IMR-90 (cell line): Measurements from ENCODE around the gene PIM1. TPM values are rescaled to one million over a fixed set of nuclear protein-coding genes. Genes with fewer than 3 reads are reported as not detected.

Experiments used
- ATAC-seq: fragments of 200-7000 bp; cut with Tn5 transposase; 2 replicates; pipeline ENCODE4 v1.9.1; 2020; ENCODE audit warnings: low read depth, mild to moderate bottlenecking, moderate library complexity
- BruUV-seq: library from RNA; stranded (reverse); fragments of 400-500 nt; replicated peaks from 2 replicates; lab custom pipeline; 2021; lab: Mats Ljungman, UMichigan
- CTCF ChIA-PET: fragments of 300-600 bp; formaldehyde crosslinking; extraction: SDS; loops from one replicate; lab custom pipeline; 2021; ENCODE audit warnings: antibody characterized with exemption; lab: Yijun Ruan, JAX
- POLR2A ChIA-PET: fragments of 300-600 bp; sonication (Branson Sonifier 250); formaldehyde crosslinking; loops from one replicate; lab custom pipeline; 2022; ENCODE audit warnings: antibody characterized with exemption; ENCODE audit not compliant: unreplicated experiment; lab: Charles Lee
- DNase-seq: peaks from one replicate; pipeline ENCODE4 v3.0.0; 2013
- H2AFZ ChIP-seq: replicated peaks from 2 replicates; pipeline ENCODE3; 2013; ENCODE audit warnings: low read length, mild to moderate bottlenecking; ENCODE audit not compliant: poor library complexity
- H2AK5ac ChIP-seq: 2 replicates; pipeline ENCODE4 v1.6.1; 2013; ENCODE audit warnings: low read depth, low read length, inconsistent platforms
- H2AK9ac ChIP-seq: replicated peaks from 2 replicates; pipeline ENCODE3; 2013; ENCODE audit warnings: mild to moderate bottlenecking, low read depth, low read length, moderate library complexity; ENCODE audit not compliant: poor library complexity
- H2BK120ac ChIP-seq: 2 replicates; pipeline ENCODE4 v1.6.1; 2013; ENCODE audit warnings: low read depth, low read length, inconsistent platforms
- H2BK15ac ChIP-seq: 3 replicates; pipeline ENCODE4 v1.6.1; 2013; ENCODE audit warnings: low read depth, low read length, inconsistent platforms
- H2BK20ac ChIP-seq: 2 replicates; pipeline ENCODE4 v1.6.1; 2013; ENCODE audit warnings: low read depth, mild to moderate bottlenecking, inconsistent platforms, low read length, moderate library complexity
- H2BK5ac ChIP-seq: 2 replicates; pipeline ENCODE4 v1.6.1; 2013; ENCODE audit warnings: mild to moderate bottlenecking, low read depth, low read length, inconsistent platforms; ENCODE audit not compliant: poor library complexity, severe bottlenecking
- H3K14ac ChIP-seq: replicated peaks from 2 replicates; pipeline ENCODE4 v1.6.1; 2013; ENCODE audit warnings: low read depth, low read length, inconsistent platforms
- H3K18ac ChIP-seq: 2 replicates; pipeline ENCODE4 v1.6.1; 2013; ENCODE audit warnings: low read depth, low read length, control low read depth
- H3K23ac ChIP-seq: 2 replicates; pipeline ENCODE4 v1.6.1; 2013; ENCODE audit warnings: low read depth, low read length, inconsistent platforms
- H3K27ac ChIP-seq: 2 replicates; pipeline ENCODE4 v1.5.1; 2013; ENCODE audit warnings: mild to moderate bottlenecking, control low read depth, low read length; ENCODE audit not compliant: insufficient read depth
- H3K27me3 ChIP-seq: 2 replicates; pipeline ENCODE4 v1.6.1; 2013; ENCODE audit warnings: low read length; ENCODE audit not compliant: control insufficient read depth, insufficient read depth
- H3K36me3 ChIP-seq: 2 replicates; pipeline ENCODE4 v1.6.1; 2013; ENCODE audit warnings: low read length, mixed read lengths; ENCODE audit not compliant: control insufficient read depth, insufficient read depth
- H3K4ac ChIP-seq: 2 replicates; pipeline ENCODE4 v1.6.1; 2013; ENCODE audit warnings: low read depth, low read length, inconsistent platforms
- H3K4me1 ChIP-seq: 2 replicates; pipeline ENCODE4 v1.6.1; 2013; ENCODE audit warnings: low read length, mixed read lengths; ENCODE audit not compliant: control insufficient read depth, insufficient read depth
- H3K4me2 ChIP-seq: 2 replicates; pipeline ENCODE4 v1.6.1; 2013; ENCODE audit warnings: low read depth, mild to moderate bottlenecking, control low read depth, low read length, moderate library complexity
- H3K4me3 ChIP-seq: 2 replicates; pipeline ENCODE4 v1.5.1; 2013; ENCODE audit warnings: low read depth, mild to moderate bottlenecking, control low read depth, low read length, moderate library complexity; ENCODE audit not compliant: insufficient read depth
- H3K56ac ChIP-seq: 2 replicates; pipeline ENCODE4 v1.6.1; 2013; ENCODE audit warnings: low read length, inconsistent platforms; ENCODE audit not compliant: insufficient read depth; ENCODE audit errors: extremely low read depth
- H3K79me1 ChIP-seq, 2 experiments: 2 replicates each; pipeline ENCODE4 v1.6.1; 2013; ENCODE audit warnings: low read length in 2 of 2, inconsistent platforms in 1 of 2, low read depth in 1 of 2
- H3K9ac ChIP-seq: 2 replicates; pipeline ENCODE4 v1.6.1; 2013; ENCODE audit warnings: low read depth, low read length, control low read depth
- H3K9me1 ChIP-seq: 2 replicates; pipeline ENCODE4 v1.6.1; 2013; ENCODE audit warnings: low read length, inconsistent platforms; ENCODE audit not compliant: insufficient read depth
- H3K9me3 ChIP-seq: 2 replicates; pipeline ENCODE4 v1.6.1; 2013; ENCODE audit warnings: low read length; ENCODE audit not compliant: control insufficient read depth, insufficient read depth
- H4K20me1 ChIP-seq: 2 replicates; pipeline ENCODE4 v1.6.1; 2013; ENCODE audit warnings: low read length, inconsistent platforms; ENCODE audit not compliant: insufficient read depth
- H4K5ac ChIP-seq: 2 replicates; pipeline ENCODE4 v1.6.1; 2013; ENCODE audit warnings: mild to moderate bottlenecking, low read depth, low read length, control low read depth
- H4K8ac ChIP-seq, 2 experiments: 2 replicates each; pipeline ENCODE4 v1.6.1; 2013; ENCODE audit warnings: low read depth in 2 of 2, low read length in 2 of 2, control low read depth in 1 of 2, inconsistent platforms in 1 of 2
- H4K91ac ChIP-seq: 2 replicates; pipeline ENCODE4 v1.6.1; 2013; ENCODE audit warnings: low read depth, low read length, inconsistent platforms; ENCODE audit not compliant: insufficient read depth
- CHD1 ChIP-seq: IDR thresholded peaks from 2 replicates; pipeline ENCODE4 v1.6.1; 2012; ENCODE audit warnings: low read depth, low read length, improper control_type of control experiment
- FOS ChIP-seq: fragments of 150-350 bp; IDR thresholded peaks from 2 replicates; pipeline ENCODE4 v1.6.1; 2016; ENCODE audit warnings: low read depth, low read length
- MAFK ChIP-seq: IDR thresholded peaks from 2 replicates; pipeline ENCODE4 v1.6.1; 2012; ENCODE audit warnings: low read depth, low read length, improper control_type of control experiment
- POLR2A ChIP-seq: IDR thresholded peaks from 2 replicates; pipeline ENCODE4 v1.6.1; 2012; ENCODE audit warnings: mild to moderate bottlenecking, low read depth, low read length
- WGBS, 2 experiments: methylation state at CpG; one replicate each; pipeline versions ENCODE4 v1.1.5 to v1.1.7; 2013; ENCODE audit warnings: missing lambda C conversion rate in 2 of 2; ENCODE audit not compliant: insufficient read length in 1 of 2; ENCODE audit errors: extremely low coverage in 2 of 2; 5-methylcytosine and 5-hydroxymethylcytosine counted together
- dilution Hi-C: fragments of 300-500 bp; cut with HindIII; formaldehyde crosslinking; loops from one replicate; pipeline ENCODE4 v1.14.3; 2018; ENCODE audit warnings: low sequenced_read_pairs; ENCODE audit not compliant: unreplicated experiment
- in situ Hi-C: fragments of 300-500 bp; cut with MboI; formaldehyde crosslinking; loops from 3 replicates; pipeline ENCODE4 v1.14.3; 2019; ENCODE audit warnings: low sequenced_read_pairs, inconsistent platforms, mixed read lengths
- intact Hi-C: fragments of 100-400 bp; cut with micrococcal nuclease; formaldehyde crosslinking; loops from 2 replicates; pipeline ENCODE4 v1.10.0; 2022
- polyA plus RNA-seq, 3 experiments: library from polyadenylated mRNA; depleted of rRNA; stranded (reverse); fragments of >200 nt; gene quantifications; 2 replicates each; pipeline ENCODE4 v1.2.3, GENCODE V29; 2012; ENCODE audit warnings: low replicate concordance in 1 of 3
- total RNA-seq: library from RNA; depleted of rRNA; stranded (reverse); fragments of >200 nt; gene quantifications from 2 replicates; pipeline ENCODE4 v1.2.3, GENCODE V29; 2012
- TF ChIP-seq, protein P1 (sequence below): fragments of 150-350 bp; IDR thresholded peaks from 2 replicates; pipeline ENCODE4 v1.6.1; 2016; ENCODE audit warnings: low read depth, mild to moderate bottlenecking, low read length, moderate library complexity, borderline replicate concordance

The PIM1 gene
- total and polyA plus RNA-seq, 2 of the 4 experiments (the other 2 are of a cell fraction) = 7.2 to 18.5 TPM

DNA sequence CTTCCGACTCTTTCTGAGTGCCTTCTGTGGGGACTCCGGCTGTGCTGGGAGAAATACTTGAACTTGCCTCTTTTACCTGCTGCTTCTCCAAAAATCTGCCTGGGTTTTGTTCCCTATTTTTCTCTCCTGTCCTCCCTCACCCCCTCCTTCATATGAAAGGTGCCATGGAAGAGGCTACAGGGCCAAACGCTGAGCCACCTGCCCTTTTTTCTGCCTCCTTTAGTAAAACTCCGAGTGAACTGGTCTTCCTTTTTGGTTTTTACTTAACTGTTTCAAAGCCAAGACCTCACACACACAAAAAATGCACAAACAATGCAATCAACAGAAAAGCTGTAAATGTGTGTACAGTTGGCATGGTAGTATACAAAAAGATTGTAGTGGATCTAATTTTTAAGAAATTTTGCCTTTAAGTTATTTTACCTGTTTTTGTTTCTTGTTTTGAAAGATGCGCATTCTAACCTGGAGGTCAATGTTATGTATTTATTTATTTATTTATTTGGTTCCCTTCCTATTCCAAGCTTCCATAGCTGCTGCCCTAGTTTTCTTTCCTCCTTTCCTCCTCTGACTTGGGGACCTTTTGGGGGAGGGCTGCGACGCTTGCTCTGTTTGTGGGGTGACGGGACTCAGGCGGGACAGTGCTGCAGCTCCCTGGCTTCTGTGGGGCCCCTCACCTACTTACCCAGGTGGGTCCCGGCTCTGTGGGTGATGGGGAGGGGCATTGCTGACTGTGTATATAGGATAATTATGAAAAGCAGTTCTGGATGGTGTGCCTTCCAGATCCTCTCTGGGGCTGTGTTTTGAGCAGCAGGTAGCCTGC lies 4.8 kb downstream of the PIM1 start:
- Histone ChIP-seq H4K8ac (no peak overlapping the region), H3K9me3 (no peaks in the 10 kb centered on the region), H3K18ac (no peak overlapping the region), H2BK5ac (no peak overlapping the region), H2AFZ (no peak overlapping the region), H4K20me1 (peaks cover 43% of the 10 kb centered on the region), H2BK15ac (no peak overlapping the region), H3K79me1 (peaks cover 16 to 35% of the 10 kb centered on the region in 2 experiments), H3K27me3 (no peaks in the 10 kb centered on the region), H3K27ac (no peak overlapping the region), H3K56ac (no peak overlapping the region), H3K4ac (no peak overlapping the region), H3K23ac (no peak overlapping the region), H4K91ac (no peak overlapping the region), H3K36me3 (peaks cover 37% of the 10 kb centered on the region), H3K4me3 (no peak overlapping the region), H3K9me1 (no peaks in the 10 kb centered on the region), H2AK5ac (no peak overlapping the region), H3K4me1 (peaks cover 4% of the 10 kb centered on the region; the same call in 1 of the 2 replicates), H4K5ac (no peak overlapping the region), H2BK20ac (no peak overlapping the region), H3K14ac (no peak overlapping the region), H2AK9ac (no peak overlapping the region), H3K9ac (no peak overlapping the region), H2BK120ac (no peak overlapping the region), H3K4me2 (no peak overlapping the region)
- CTCF ChIA-PET = interaction anchor here (0.5 kb wide), 1 partner anchor 30 kb away, joined by 3 read pairs; no protein-coding TSS in a partner anchor
- dilution Hi-C loops = no loop called here
- TF ChIP-seq POLR2A (no peak), CHD1 (no peak), MAFK (no peak), FOS (no peak)
- TF ChIP-seq, protein P1, sequence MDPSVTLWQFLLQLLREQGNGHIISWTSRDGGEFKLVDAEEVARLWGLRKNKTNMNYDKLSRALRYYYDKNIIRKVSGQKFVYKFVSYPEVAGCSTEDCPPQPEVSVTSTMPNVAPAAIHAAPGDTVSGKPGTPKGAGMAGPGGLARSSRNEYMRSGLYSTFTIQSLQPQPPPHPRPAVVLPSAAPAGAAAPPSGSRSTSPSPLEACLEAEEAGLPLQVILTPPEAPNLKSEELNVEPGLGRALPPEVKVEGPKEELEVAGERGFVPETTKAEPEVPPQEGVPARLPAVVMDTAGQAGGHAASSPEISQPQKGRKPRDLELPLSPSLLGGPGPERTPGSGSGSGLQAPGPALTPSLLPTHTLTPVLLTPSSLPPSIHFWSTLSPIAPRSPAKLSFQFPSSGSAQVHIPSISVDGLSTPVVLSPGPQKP = no peak
- no peak for ATAC-seq
- WGBS, 2 experiments = no CpG with 5 or more reads among the region's 10 CpGs
- DNase-seq = no peak
- no TSS peak for BruUV-seq
- POLR2A ChIA-PET = interaction anchor here (0.6 kb wide), 2 partner anchors 16 to 47 kb away, joined by 3 to 4 read pairs; no protein-coding TSS in a partner anchor
- intact Hi-C loops = no loop called here
- in situ Hi-C loops = loop anchor here (5.0 kb wide), 1 partner anchor 122 kb away; no protein-coding TSS in a partner anchor
